Measurements from ENCODE around the gene FAP.

DNA sequence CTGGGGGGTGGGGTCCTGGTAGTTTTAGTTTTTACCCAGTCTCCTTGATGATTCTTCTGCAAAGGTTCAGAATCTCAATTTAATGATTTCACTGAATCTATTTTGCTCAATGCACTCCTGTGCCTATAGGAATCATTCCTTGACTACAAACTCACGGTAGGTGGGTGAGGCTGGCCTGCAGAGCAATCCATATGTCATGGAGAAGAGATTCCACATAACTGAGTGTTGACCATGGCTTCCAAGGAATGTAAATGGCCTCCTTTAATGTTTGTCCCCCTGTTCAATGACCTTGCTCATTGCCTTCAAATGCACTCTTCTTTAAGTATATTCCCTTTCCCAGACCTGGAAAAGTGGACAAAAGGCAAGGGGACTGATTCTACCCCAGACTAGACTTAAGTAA, 12.5 kb downstream of the FAP start:
- TF ChIP-seq, protein P1, sequence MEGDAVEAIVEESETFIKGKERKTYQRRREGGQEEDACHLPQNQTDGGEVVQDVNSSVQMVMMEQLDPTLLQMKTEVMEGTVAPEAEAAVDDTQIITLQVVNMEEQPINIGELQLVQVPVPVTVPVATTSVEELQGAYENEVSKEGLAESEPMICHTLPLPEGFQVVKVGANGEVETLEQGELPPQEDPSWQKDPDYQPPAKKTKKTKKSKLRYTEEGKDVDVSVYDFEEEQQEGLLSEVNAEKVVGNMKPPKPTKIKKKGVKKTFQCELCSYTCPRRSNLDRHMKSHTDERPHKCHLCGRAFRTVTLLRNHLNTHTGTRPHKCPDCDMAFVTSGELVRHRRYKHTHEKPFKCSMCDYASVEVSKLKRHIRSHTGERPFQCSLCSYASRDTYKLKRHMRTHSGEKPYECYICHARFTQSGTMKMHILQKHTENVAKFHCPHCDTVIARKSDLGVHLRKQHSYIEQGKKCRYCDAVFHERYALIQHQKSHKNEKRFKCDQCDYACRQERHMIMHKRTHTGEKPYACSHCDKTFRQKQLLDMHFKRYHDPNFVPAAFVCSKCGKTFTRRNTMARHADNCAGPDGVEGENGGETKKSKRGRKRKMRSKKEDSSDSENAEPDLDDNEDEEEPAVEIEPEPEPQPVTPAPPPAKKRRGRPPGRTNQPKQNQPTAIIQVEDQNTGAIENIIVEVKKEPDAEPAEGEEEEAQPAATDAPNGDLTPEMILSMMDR (IDR thresholded peaks at IDR 0.05), result no peak
- TF ChIP-seq POLR2A (IDR thresholded peaks at IDR 0.05), result no peak
